Loucy (cell line): ENCODE measurements around the gene OXER1.

Experiments used
- CTCF ChIP-seq: fragments of 200-600 bp; sonication (generic); conservative IDR thresholded peaks from 2 replicates; pipeline ENCODE4 v1.5.1; 2014; ENCODE audit warnings: mild to moderate bottlenecking, antibody characterized with exemption, low read length
- EZH2phosphoT487 ChIP-seq: fragments of 200-600 bp; IDR thresholded peaks from 2 replicates; pipeline ENCODE4 v1.6.1; 2018; ENCODE audit warnings: antibody characterized with exemption, mild to moderate bottlenecking, moderate library complexity, borderline replicate concordance

- TF ChIP-seq CTCF: no peak
- TF ChIP-seq EZH2phosphoT487: no peak
Observed at GRCh38 chr2:42762823-42763804, 821 bp downstream of the OXER1 start.
